Muscle layer of colon (tissue), 2 donors: ENCODE data around the gene DDX3X.

Source experiments
- H3K27ac ChIP-seq: one replicate; pipeline ENCODE4 v1.7.0; 2013; ENCODE audit warnings: low read depth, mild to moderate bottlenecking, low read length, moderate library complexity
- H3K27me3 ChIP-seq, 2 donors: one replicate each; pipeline ENCODE4 v1.7.0; 2013; ENCODE audit warnings: low read length in 2 of 2, mild to moderate bottlenecking in 2 of 2; ENCODE audit not compliant: insufficient read depth in 2 of 2, control insufficient read depth in 1 of 2
- H3K36me3 ChIP-seq: one replicate; pipeline ENCODE4 v1.7.0; 2013; ENCODE audit warnings: mild to moderate bottlenecking, low read length; ENCODE audit not compliant: insufficient read depth
- H3K4me1 ChIP-seq: one replicate; pipeline ENCODE4 v1.7.0; 2013; ENCODE audit warnings: mild to moderate bottlenecking, low read length; ENCODE audit not compliant: insufficient read depth
- H3K4me3 ChIP-seq, 2 donors: one replicate each; pipeline ENCODE4 v1.7.0; 2013; ENCODE audit warnings: low read length in 2 of 2, low read depth in 1 of 2, mild to moderate bottlenecking in 1 of 2, moderate library complexity in 1 of 2
- H3K9ac ChIP-seq: one replicate; pipeline ENCODE4 v1.7.0; 2013; ENCODE audit warnings: low read length
- H3K9me3 ChIP-seq: one replicate; pipeline ENCODE4 v1.7.0; 2013; ENCODE audit warnings: mild to moderate bottlenecking, low read length
- donor health status: abdominal sarcoma.
- donor health status: Adenocarcinoma of cecum.

Gene DDX3X

DNA sequence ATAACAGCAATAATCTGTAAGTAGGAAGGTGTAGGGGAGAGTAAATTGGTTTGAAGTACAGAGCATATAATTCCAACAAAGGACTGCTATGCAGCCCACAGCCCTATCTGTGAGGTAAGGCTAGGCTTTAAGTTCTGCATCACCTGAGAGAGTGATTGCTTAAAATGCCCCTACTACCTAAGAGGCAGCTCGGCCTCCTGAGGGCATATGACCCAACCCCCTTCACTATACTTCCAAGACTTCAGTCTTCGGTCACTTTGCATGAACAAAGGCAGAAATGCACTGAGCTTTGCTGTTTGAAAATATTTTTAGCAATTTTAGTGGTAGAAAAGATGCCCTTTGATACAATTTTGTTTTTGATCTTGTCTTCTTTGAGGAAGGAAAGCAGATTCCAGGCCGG is 4.9 kb upstream of the DDX3X start:
- H3K27me3 ChIP-seq = no peaks in the 10 kb centered on the region
- H3K4me3 ChIP-seq = no peak overlapping the region
- H3K4me1 ChIP-seq = peaks cover 11% of the 10 kb centered on the region
- no peak overlapping the region for H3K9ac ChIP-seq
- H3K36me3 ChIP-seq = no peaks in the 10 kb centered on the region
- no peaks in the 10 kb centered on the region for H3K9me3 ChIP-seq
- H3K27ac ChIP-seq = no peak overlapping the region

DNA sequence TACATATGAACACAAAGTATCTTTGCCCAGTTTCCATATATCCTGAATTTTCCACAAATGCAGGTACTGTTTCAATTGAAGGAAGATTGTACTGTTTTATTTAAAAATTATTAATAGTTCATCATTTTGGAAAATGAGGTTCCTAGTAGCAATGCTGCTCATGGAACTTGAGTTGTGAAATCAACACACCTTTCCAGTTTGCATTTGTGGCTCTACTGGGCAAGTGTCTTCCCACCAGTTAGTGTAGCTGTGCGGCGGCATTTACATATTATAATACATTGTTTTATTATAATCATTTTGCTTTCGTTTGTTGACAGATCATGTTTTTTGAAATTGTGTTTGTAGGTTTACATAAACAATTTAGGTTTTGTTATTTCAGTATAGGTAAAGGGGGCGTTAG is 2.0 kb upstream of the DDX3X start:
- Histone ChIP-seq H3K27ac (peak overlapping the region; percentile 99), H3K9ac (peak overlapping the region; percentile 100), H3K4me3 (peak overlapping the region in 1 of 2 donors; percentile 97), H3K36me3 (no peaks in the 10 kb centered on the region), H3K9me3 (no peaks in the 10 kb centered on the region), H3K27me3 (no peaks in the 10 kb centered on the region), H3K4me1 (peaks cover 22% of the 10 kb centered on the region)

GRCh38 chrX:41332408-41333002 is 1.5 kb upstream of the DDX3X start:
- no peaks in the 10 kb centered on the region for H3K9me3 ChIP-seq
- H3K36me3 ChIP-seq = no peaks in the 10 kb centered on the region
- no peaks in the 10 kb centered on the region for H3K27me3 ChIP-seq
- H3K9ac ChIP-seq = peak overlapping the region; percentile 100
- peaks cover 27% of the 10 kb centered on the region for H3K4me1 ChIP-seq
- H3K4me3 ChIP-seq = peak overlapping the region; percentile 95 to 97
- peak overlapping the region; percentile 99 for H3K27ac ChIP-seq

DNA sequence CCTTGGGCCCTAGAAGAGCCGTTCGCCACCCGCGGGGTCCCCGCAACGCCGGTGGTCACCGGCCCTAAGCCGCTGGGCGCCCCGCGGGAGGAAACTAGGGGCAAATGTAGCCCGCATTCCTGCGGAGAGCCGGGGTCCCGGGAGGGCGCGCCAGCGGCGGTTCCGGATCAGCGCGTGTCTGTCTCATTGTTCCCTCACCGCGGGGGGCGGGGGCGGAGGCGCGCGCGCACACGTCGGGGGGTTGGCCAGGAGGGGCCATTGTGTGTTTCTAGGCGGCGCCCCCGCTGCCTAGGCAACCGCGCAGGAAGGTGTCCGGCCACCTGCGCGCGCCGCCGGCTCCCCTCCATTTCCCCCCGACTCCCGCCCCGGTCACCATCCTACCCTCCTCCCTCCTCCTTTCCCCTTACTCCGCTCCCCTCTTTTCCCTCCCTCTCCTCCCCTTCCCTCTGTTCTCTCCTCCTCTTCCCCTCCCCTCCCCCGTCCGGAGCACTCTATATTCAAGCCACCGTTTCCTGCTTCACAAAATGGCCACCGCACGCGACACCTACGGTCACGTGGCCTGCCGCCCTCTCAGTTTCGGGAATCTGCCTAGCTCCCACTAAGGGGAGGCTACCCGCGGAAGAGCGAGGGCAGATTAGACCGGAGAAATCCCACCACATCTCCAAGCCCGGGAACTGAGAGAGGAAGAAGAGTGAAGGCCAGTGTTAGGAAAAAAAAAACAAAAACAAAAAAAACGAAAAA is 789 bp upstream of the DDX3X start:
- H3K9ac ChIP-seq = peak overlapping the region; percentile 100
- no peaks in the 10 kb centered on the region for H3K9me3 ChIP-seq
- peak overlapping the region; percentile 99 for H3K27ac ChIP-seq
- H3K4me1 ChIP-seq = peaks cover 33% of the 10 kb centered on the region
- H3K4me3 ChIP-seq = peak overlapping the region; percentile 95 to 97
- H3K36me3 ChIP-seq = no peaks in the 10 kb centered on the region
- no peaks in the 10 kb centered on the region for H3K27me3 ChIP-seq

DNA sequence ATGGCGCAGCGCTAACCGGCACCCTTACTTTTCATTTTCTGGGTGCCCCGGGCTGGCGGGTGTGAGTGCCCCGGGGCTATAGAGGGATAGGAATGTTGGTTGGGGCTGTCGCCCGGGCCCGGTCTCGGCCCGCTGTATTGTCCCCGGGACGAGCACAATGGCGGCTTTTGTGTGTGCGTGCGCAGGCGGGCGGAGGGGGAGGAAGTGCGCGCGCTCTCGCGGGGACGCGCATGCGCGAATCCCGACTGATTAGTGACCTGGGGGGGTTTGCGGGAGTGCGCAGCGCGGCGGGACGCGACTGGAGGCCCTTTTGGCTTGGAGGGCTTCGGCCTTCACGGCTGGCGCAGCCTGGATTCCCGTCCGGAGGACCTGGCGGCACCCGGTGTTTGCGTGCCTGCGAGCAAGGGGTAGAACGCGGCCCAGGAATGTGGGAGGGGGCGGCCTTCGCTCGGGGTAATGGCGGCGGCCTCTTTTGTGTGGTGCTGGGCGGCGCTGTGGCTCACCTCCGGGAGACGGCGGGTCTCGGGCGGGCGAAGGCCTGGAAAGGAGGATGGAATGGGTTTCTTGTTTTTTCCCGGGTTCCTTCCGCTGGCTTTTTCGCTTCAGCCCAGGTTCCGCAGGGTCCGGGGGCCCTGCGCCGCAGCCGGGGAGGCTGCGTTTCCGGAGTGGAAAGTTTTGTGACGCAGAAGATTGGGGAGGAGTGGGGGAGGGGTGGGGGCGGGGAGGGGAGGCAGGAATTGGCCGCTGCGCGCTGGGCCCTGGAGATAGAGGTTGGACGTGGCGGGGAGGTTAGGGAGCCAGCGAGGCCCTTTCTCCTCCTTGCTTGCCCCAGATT is 618 bp downstream of the DDX3X start:
- H3K27ac ChIP-seq = peak overlapping the region; percentile 99
- no peaks in the 10 kb centered on the region for H3K27me3 ChIP-seq
- H3K4me1 ChIP-seq = peaks cover 46% of the 10 kb centered on the region
- H3K9me3 ChIP-seq = no peaks in the 10 kb centered on the region
- peak overlapping the region; percentile 95 to 97 for H3K4me3 ChIP-seq
- H3K36me3 ChIP-seq = peaks cover 7% of the 10 kb centered on the region
- H3K9ac ChIP-seq = peak overlapping the region; percentile 100

- Histone ChIP-seq H3K36me3 (peaks cover 14% of the 10 kb centered on the region), H3K27me3 (no peaks in the 10 kb centered on the region), H3K9ac (peak overlapping the region; percentile 91), H3K27ac (peak overlapping the region; percentile 99), H3K9me3 (no peaks in the 10 kb centered on the region), H3K4me1 (peaks cover 53% of the 10 kb centered on the region), H3K4me3 (peak overlapping the region; percentile 95 to 97)
Observed at GRCh38 chrX:41335198-41335957, 1.4 kb downstream of the DDX3X start.

- H3K36me3 ChIP-seq = peaks cover 18% of the 10 kb centered on the region
- no peaks in the 10 kb centered on the region for H3K27me3 ChIP-seq
- H3K9me3 ChIP-seq = no peaks in the 10 kb centered on the region
- H3K4me1 ChIP-seq = peaks cover 56% of the 10 kb centered on the region
- no peak overlapping the region for H3K27ac ChIP-seq
- H3K4me3 ChIP-seq = peak overlapping the region; percentile 95 to 97
- H3K9ac ChIP-seq = peak overlapping the region; percentile 91
Observed at GRCh38 chrX:41335958-41336331, 2.0 kb downstream of the DDX3X start.

GRCh38 chrX:41336447-41336846 is 2.5 kb downstream of the DDX3X start:
- no peaks in the 10 kb centered on the region for H3K9me3 ChIP-seq
- peak overlapping the region; percentile 95 to 97 for H3K4me3 ChIP-seq
- peak overlapping the region; percentile 40 for H3K27ac ChIP-seq
- H3K4me1 ChIP-seq = peaks cover 59% of the 10 kb centered on the region
- H3K27me3 ChIP-seq = no peaks in the 10 kb centered on the region
- H3K9ac ChIP-seq = peak overlapping the region; percentile 91
- peaks cover 20% of the 10 kb centered on the region for H3K36me3 ChIP-seq

DNA sequence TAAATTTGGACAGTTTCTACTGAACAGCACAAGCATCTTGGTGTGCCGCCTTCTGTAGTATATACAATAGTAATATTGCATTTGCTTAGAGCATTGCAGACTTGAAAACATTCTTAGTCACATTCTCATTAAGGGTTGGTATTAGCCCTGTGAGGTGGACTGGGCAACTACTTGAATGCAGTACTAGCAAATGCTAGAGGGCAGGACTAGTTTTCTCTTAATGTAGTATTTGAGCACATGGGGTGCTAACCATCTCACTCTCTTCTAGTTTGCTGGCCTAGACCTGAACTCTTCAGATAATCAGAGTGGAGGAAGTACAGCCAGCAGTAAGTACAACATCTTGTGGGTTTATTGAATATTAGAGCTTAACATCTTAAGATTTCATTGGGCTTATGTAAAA is 3.2 kb downstream of the DDX3X start:
- no peak overlapping the region for H3K27ac ChIP-seq
- no peak overlapping the region for H3K9ac ChIP-seq
- H3K36me3 ChIP-seq = peaks cover 27% of the 10 kb centered on the region
- H3K4me3 ChIP-seq = peak overlapping the region in 1 of 2 donors; percentile 38
- peaks cover 53% of the 10 kb centered on the region for H3K4me1 ChIP-seq
- H3K27me3 ChIP-seq = no peaks in the 10 kb centered on the region
- no peaks in the 10 kb centered on the region for H3K9me3 ChIP-seq

- Histone ChIP-seq H3K36me3 (peaks cover 40% of the 10 kb centered on the region), H3K4me3 (peak overlapping the region in 1 of 2 donors; percentile 22), H3K4me1 (peaks cover 48% of the 10 kb centered on the region), H3K9ac (peak overlapping the region; percentile 24), H3K27ac (no peak overlapping the region), H3K9me3 (no peaks in the 10 kb centered on the region), H3K27me3 (no peaks in the 10 kb centered on the region)
Observed at GRCh38 chrX:41338436-41338835, 4.5 kb downstream of the DDX3X start.

GRCh38 chrX:41339148-41339547 is 5.2 kb downstream of the DDX3X start:
- Histone ChIP-seq H3K4me3 (no peak overlapping the region), H3K36me3 (peaks cover 47% of the 10 kb centered on the region), H3K9ac (no peak overlapping the region), H3K4me1 (peaks cover 48% of the 10 kb centered on the region), H3K9me3 (no peaks in the 10 kb centered on the region), H3K27me3 (no peaks in the 10 kb centered on the region), H3K27ac (no peak overlapping the region)
